ENCODE measurements around the gene ZNF692. TPM values are rescaled to one million over a fixed set of nuclear protein-coding genes. Genes with fewer than 3 reads are reported as not detected.

ZNF692 gene
- total and polyA plus RNA-seq, 2 of the 13 experiments (the other 11 are each of a cell fraction or from before 2014, with no cell fraction given) = 27.3 to 45.8 TPM

- TF ChIP-seq HINFP (CRISPR knock-in tag; IDR thresholded peaks at IDR 0.05; ENCODE audit: low read depth) (0 out of 2 replicates have a peak, but pooled peaks have one; percentile 23), ZSCAN29 (CRISPR knock-in tag; conservative IDR thresholded peaks at IDR 0.05) (no peak; the same call in 1 of the 2 replicates), THAP9 (CRISPR knock-in tag; IDR thresholded peaks at IDR 0.05; ENCODE audit: borderline replicate concordance) (peak; percentile 41; the same call in 1 of the 2 replicates), MXD3 (CRISPR knock-in tag; IDR thresholded peaks at IDR 0.05) (peak; percentile 47; the same call in 1 of the 2 replicates), MTA1 (CRISPR knock-in tag; IDR thresholded peaks at IDR 0.05; ENCODE audit: borderline replicate concordance) (peak; percentile 51; the same call in 1 of the 2 replicates), AGO2 (optimal IDR thresholded peaks at IDR 0.05; ENCODE audit: low read depth, low read length) (peak; percentile 75), ZNF572 (CRISPR knock-in tag; IDR thresholded peaks at IDR 0.05) (peak; percentile 84; the same call in 1 of the 2 replicates)
These were observed 592 bp downstream of the ZNF692 start (continued) for GRCh38 chr1:248858096-248858890.

Data from HepG2 (cell line).